K562 (cell line): Measurements from ENCODE around the gene SLC39A13. TPM values are rescaled to one million over a fixed set of nuclear protein-coding genes. Genes with fewer than 3 reads are reported as not detected.

ENCODE experiments used
- CBX8 ChIP-seq: fragments of 200-600 bp; sonication (generic); IDR thresholded peaks from 2 replicates; pipeline ENCODE4 v1.6.1; 2012; ENCODE audit warnings: borderline replicate concordance, mixed run types, low read depth, mild to moderate bottlenecking, moderate library complexity, mixed read lengths, low read length, control low read depth, inconsistent platforms; ENCODE audit not compliant: poor library complexity, severe bottlenecking; ENCODE audit errors: extremely low read depth
- EGR1 ChIP-seq: fragments of 450-650 bp; conservative IDR thresholded peaks from 2 replicates; pipeline ENCODE4 v1.6.1; 2017; ENCODE audit warnings: mild to moderate bottlenecking
- HDAC6 ChIP-seq: IDR thresholded peaks from 2 replicates; pipeline ENCODE4 v1.6.1; 2012; ENCODE audit warnings: low read depth, mild to moderate bottlenecking, control low read depth, inconsistent platforms, low read length, moderate library complexity
- JUNB ChIP-seq: fragments of 450-650 bp; formaldehyde crosslinking; conservative IDR thresholded peaks from 2 replicates; pipeline ENCODE4 v1.4.0; 2020; ENCODE audit warnings: mild to moderate bottlenecking
- MCM7 ChIP-seq, 2 experiments: fragments of 450-650 bp; IDR thresholded peaks; 2 replicates each; pipeline ENCODE4 v1.6.1; 2016 to 2018
- RUNX1 ChIP-seq: sonication (generic); IDR thresholded peaks from 2 replicates; pipeline ENCODE4 v1.6.1; 2016; ENCODE audit warnings: antibody characterized with exemption, low read depth
- SMC3 ChIP-seq: conservative IDR thresholded peaks from 2 replicates; pipeline ENCODE4 v1.6.1; 2011; ENCODE audit warnings: low read depth, low read length, improper control_type of control experiment; ENCODE audit not compliant: insufficient read depth
- TBP ChIP-seq: optimal IDR thresholded peaks from 2 replicates; pipeline ENCODE3; 2011; ENCODE audit warnings: low read depth, low read length, improper control_type of control experiment
- TCF3 ChIP-seq: sonication (generic); formaldehyde crosslinking; IDR thresholded peaks from 2 replicates; pipeline ENCODE4 v1.4.0; 2020; ENCODE audit warnings: mild to moderate bottlenecking, missing genetic modification reagents
- TCFL5 ChIP-seq: fragments of 250-450 bp; sonication (Bioruptor Pico); conservative IDR thresholded peaks from 2 replicates; pipeline ENCODE4 v1.6.1; 2021; ENCODE audit warnings: mild to moderate bottlenecking, moderate library complexity, matching md5 sums
- ZNF584 ChIP-seq: fragments of 200-800 bp; sonication (Bioruptor generic); IDR thresholded peaks from 2 replicates; pipeline ENCODE4 v1.6.1; 2016; ENCODE audit warnings: low read depth, mild to moderate bottlenecking, missing genetic modification characterization, missing compliant biosample characterization
- ZSCAN32 ChIP-seq: fragments of 450-650 bp; formaldehyde crosslinking; IDR thresholded peaks from 2 replicates; pipeline ENCODE4 v1.4.0; 2020; ENCODE audit warnings: mild to moderate bottlenecking, moderate library complexity
- ZZZ3 ChIP-seq: fragments of 450-650 bp; IDR thresholded peaks from 2 replicates; pipeline ENCODE4 v1.6.1; 2016; ENCODE audit warnings: antibody characterized with exemption, mild to moderate bottlenecking, moderate library complexity
- polyA plus RNA-seq, 8 experiments: library from polyadenylated mRNA; depleted of rRNA in 4 of 8; stranded (reverse) in 5 of 8; unstranded in 3 of 8; fragments of >200 nt; fragmentation: Nextera tagmentation in 2 of 8; fragmentation: Illumina TruSeq in 1 of 8; extraction: Ambion mirVana in 2 of 8; extraction: Trizol in 1 of 8; gene quantifications; 2 replicates each; pipeline versions ENCODE4 v1.2.1 to v1.2.3, GENCODE V29; 2011 to 2014; ENCODE audit warnings: inconsistent platforms in 1 of 8, missing spikeins in 1 of 8
- total RNA-seq, 7 experiments: library from RNA; depleted of rRNA in 6 of 7; stranded (reverse); fragments of >200 nt in 6 of 7; fragmentation: Illumina TruSeq in 2 of 7; extraction: Trizol in 2 of 7; gene quantifications; 2 replicates each; pipeline versions ENCODE4 v1.2.1 to v1.2.3, GENCODE V29; 2011 to 2021; ENCODE audit warnings: low replicate concordance in 1 of 7
- TF ChIP-seq, protein P1 (sequence below): fragments of 250-450 bp; sonication (Bioruptor Pico); IDR thresholded peaks from 2 replicates; pipeline ENCODE4 v1.5.0; 2021; ENCODE audit warnings: mild to moderate bottlenecking, moderate library complexity
- TF ChIP-seq, protein P2 (sequence below): fragments of 250-450 bp; sonication (Bioruptor Pico); IDR thresholded peaks from 2 replicates; pipeline ENCODE4 v1.8.0; 2022; ENCODE audit warnings: inconsistent platforms, mild to moderate bottlenecking, moderate library complexity, borderline replicate concordance
- TF ChIP-seq, protein P3 (sequence below): sonication (generic); formaldehyde crosslinking; IDR thresholded peaks from 2 replicates; pipeline ENCODE4 v1.8.1; 2023; ENCODE audit warnings: mild to moderate bottlenecking, missing genetic modification reagents
- TF ChIP-seq, protein P4 (sequence below): fragments of 250-450 bp; sonication (Bioruptor Pico); IDR thresholded peaks from 2 replicates; pipeline ENCODE4 v1.5.1; 2021; ENCODE audit warnings: mild to moderate bottlenecking

SLC39A13 gene
- total and polyA plus RNA-seq, 9 of the 15 experiments (the other 6 are each of a cell fraction or from before 2014, with no cell fraction given) = 0.17 to 15.9 (median 3.2) TPM

DNA sequence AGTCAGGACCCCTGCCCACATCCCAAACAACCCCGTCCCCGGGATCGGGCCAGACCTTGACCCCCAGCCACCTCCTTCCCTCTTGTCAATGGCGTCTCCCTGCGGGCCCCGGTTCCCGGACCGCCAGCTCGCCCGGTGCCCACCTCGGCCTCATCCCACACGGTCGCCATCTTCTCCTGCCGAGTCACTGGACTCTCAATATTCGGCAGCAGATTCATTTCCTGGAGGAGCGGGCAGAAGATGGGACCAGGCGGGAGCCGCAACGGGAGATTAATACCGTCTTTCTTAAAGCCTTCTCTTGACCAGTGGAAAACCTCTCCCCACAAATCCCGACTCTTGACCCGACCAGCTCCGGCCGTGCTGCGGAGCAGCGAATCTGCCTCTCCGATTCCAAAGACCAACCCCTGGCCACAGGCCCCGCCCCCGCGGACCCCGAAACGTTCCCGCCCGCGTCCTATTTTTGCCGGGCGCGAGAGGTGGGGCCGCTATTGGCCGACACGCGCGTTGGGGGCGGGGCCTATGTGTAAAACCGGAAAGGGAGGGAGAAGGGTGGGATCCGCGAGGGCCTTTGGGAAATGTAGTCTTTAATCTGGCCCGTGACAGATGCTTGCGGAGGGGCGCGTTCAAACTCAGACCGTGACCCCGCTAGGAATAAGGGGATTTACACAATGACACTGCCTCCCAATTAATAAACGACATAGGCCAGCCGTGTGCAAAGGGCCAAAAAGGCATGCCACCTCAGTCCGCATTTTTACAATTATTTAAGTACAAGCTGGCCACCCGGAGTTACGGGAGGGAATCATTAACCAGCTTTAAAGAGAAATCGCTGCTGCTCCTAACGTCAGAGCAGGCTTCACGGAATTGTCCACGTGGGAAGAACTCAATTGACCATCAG lies 17.9 kb downstream of the SLC39A13 start, which contains the start of gene PSMC3 (continued):
- TF ChIP-seq, protein P1, sequence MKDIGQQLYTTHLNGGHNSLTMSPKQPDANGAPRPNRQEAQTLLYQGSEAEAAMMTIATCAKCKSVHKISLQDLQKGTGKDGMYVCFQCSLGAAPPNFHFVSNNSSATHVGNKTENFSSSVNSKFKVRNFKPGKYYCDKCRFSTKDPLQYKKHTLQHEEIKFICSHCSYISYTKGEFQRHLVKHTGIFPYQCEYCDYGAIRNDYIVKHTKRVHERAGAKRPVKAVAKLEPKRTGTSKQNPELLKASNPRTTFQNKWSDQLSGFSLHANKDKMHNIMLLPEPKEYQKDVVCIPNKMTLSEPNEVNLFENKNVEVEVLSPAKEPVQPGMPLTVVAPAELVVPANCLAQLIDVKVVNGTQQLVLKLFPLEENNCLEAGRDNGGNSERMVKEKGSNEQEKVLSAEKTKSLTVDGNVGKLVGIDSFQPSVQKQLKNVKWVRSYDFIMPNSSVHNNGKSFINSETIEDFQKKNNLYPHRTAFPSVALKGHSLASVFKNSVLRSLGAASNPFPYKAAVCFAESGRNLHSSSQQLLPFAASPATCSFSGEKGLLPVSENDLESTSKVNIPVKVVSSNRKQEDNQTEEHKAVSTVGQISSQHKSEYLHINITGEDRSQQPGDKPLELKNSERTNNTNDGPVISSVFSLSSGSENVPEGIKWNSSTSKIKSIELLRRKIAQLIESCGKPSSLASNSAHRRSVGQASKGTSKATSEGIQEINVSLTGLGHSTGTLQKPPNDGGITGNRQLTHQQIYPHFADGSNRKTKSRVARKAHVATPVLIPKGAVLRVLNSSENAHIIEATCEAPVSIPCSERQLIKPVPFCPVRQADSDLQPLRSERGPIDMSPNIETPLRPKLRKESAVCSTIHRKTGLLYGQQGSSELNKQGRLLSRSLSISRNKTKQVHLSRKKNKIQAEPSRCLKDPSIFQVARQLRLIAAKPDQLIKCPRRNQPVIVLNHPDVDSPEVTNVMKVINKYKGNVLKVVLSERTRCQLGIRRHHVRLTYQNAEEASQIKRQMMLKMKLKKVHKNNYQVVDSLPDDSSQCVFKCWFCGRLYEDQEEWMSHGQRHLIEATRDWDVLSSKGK (CRISPR knock-in tag) = no peak
- no peak for TF ChIP-seq HDAC6
- TF ChIP-seq TCFL5 (CRISPR knock-in tag) = no peak
- TF ChIP-seq CBX8 = no peak
- no peak for TF ChIP-seq JUNB (CRISPR knock-in tag)
- TF ChIP-seq, protein P2, sequence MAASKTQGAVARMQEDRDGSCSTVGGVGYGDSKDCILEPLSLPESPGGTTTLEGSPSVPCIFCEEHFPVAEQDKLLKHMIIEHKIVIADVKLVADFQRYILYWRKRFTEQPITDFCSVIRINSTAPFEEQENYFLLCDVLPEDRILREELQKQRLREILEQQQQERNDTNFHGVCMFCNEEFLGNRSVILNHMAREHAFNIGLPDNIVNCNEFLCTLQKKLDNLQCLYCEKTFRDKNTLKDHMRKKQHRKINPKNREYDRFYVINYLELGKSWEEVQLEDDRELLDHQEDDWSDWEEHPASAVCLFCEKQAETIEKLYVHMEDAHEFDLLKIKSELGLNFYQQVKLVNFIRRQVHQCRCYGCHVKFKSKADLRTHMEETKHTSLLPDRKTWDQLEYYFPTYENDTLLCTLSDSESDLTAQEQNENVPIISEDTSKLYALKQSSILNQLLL (CRISPR knock-in tag) = no peak
- no peak for TF ChIP-seq ZNF584 (CRISPR knock-in tag)
- TF ChIP-seq MCM7 (IDR thresholded peaks at IDR 0.05) = no peak
- no peak for TF ChIP-seq RUNX1
- TF ChIP-seq TBP = peak; percentile 94
- TF ChIP-seq ZZZ3 = peak; percentile 93; the same call in 1 of the 2 replicates
- TF ChIP-seq, protein P3, sequence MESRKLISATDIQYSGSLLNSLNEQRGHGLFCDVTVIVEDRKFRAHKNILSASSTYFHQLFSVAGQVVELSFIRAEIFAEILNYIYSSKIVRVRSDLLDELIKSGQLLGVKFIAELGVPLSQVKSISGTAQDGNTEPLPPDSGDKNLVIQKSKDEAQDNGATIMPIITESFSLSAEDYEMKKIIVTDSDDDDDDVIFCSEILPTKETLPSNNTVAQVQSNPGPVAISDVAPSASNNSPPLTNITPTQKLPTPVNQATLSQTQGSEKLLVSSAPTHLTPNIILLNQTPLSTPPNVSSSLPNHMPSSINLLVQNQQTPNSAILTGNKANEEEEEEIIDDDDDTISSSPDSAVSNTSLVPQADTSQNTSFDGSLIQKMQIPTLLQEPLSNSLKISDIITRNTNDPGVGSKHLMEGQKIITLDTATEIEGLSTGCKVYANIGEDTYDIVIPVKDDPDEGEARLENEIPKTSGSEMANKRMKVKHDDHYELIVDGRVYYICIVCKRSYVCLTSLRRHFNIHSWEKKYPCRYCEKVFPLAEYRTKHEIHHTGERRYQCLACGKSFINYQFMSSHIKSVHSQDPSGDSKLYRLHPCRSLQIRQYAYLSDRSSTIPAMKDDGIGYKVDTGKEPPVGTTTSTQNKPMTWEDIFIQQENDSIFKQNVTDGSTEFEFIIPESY (CRISPR knock-in tag) = 0 out of 2 replicates have a peak, but pooled peaks have one; percentile 34
- TF ChIP-seq SMC3 = no peak
- TF ChIP-seq, protein P4, sequence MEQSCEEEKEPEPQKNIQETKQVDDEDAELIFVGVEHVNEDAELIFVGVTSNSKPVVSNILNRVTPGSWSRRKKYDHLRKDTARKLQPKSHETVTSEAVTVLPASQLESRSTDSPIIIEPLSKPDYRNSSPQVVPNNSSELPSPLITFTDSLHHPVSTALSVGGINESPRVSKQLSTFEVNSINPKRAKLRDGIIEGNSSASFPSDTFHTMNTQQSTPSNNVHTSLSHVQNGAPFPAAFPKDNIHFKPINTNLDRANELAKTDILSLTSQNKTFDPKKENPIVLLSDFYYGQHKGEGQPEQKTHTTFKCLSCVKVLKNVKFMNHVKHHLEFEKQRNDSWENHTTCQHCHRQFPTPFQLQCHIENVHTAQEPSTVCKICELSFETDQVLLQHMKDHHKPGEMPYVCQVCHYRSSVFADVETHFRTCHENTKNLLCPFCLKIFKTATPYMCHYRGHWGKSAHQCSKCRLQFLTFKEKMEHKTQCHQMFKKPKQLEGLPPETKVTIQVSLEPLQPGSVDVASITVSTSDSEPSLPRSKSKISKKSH (CRISPR knock-in tag) = no peak
- TF ChIP-seq EGR1 = peak; percentile 90
- no peak for TF ChIP-seq ZSCAN32 (CRISPR knock-in tag)
- TF ChIP-seq TCF3 (CRISPR knock-in tag) = no peak; the same call in 1 of the 2 replicates
